GM18909 (cell line): ENCODE measurements around the gene IDH3A.

Source experiments
- ATAC-seq: cut with Tn5 transposase; IDR thresholded peaks from one replicate; pipeline ENCODE4 v1.9.1; 2021; ENCODE audit warnings: mild to moderate bottlenecking; ENCODE audit not compliant: unreplicated experiment, poor library complexity

The IDH3A gene

GRCh38 chr15:78212546-78213424 lies 63.6 kb downstream of the IDH3A start:
- ATAC-seq = no peak

GRCh38 chr15:78213425-78213750 lies 64.2 kb downstream of the IDH3A start:
- ATAC-seq = no peak

- no peak for ATAC-seq
Observed at GRCh38 chr15:78213956-78214355, 64.8 kb downstream of the IDH3A start.

GRCh38 chr15:78216276-78217104 lies 67.3 kb downstream of the IDH3A start:
- ATAC-seq = no peak

- no peak for ATAC-seq
Observed at GRCh38 chr15:78220713-78221112, 71.6 kb downstream of the IDH3A start.
